HEK293T (cell line): Measurements from ENCODE around the gene RAB3B.

Source experiments
- ARNT ChIP-seq: fragments of 450-650 bp; IDR thresholded peaks from 2 replicates; pipeline ENCODE4 v1.6.1; 2017; ENCODE audit warnings: mild to moderate bottlenecking
- BHLHE40 ChIP-seq: fragments of 450-650 bp; IDR thresholded peaks from 2 replicates; pipeline ENCODE4 v1.6.1; 2016; ENCODE audit warnings: mild to moderate bottlenecking, moderate library complexity, borderline replicate concordance
- FOXA1 ChIP-seq: fragments of 450-650 bp; IDR thresholded peaks from 2 replicates; pipeline ENCODE4 v1.6.1; 2016; ENCODE audit warnings: mild to moderate bottlenecking
- FOXK2 ChIP-seq: fragments of 450-650 bp; IDR thresholded peaks from 2 replicates; pipeline ENCODE4 v1.6.1; 2016; ENCODE audit warnings: mild to moderate bottlenecking
- FOXM1 ChIP-seq: fragments of 450-650 bp; IDR thresholded peaks from 2 replicates; pipeline ENCODE4 v1.6.1; 2017; ENCODE audit warnings: mild to moderate bottlenecking, borderline replicate concordance
- L3MBTL2 ChIP-seq: fragments of 450-650 bp; conservative IDR thresholded peaks from 2 replicates; pipeline ENCODE4 v1.6.1; 2016; ENCODE audit warnings: mild to moderate bottlenecking
- LEF1 ChIP-seq: fragments of 450-650 bp; IDR thresholded peaks from 2 replicates; pipeline ENCODE4 v1.6.1; 2017; ENCODE audit warnings: mild to moderate bottlenecking, borderline replicate concordance
- NFRKB ChIP-seq: fragments of 450-650 bp; IDR thresholded peaks from 2 replicates; pipeline ENCODE4 v1.6.1; 2016; ENCODE audit warnings: mild to moderate bottlenecking, moderate library complexity
- SP1 ChIP-seq: fragments of 450-650 bp; IDR thresholded peaks from 2 replicates; pipeline ENCODE4 v1.6.1; 2017
- SUZ12 ChIP-seq: fragments of 450-650 bp; IDR thresholded peaks from 2 replicates; pipeline ENCODE4 v1.6.1; 2016; ENCODE audit warnings: mild to moderate bottlenecking
- TARDBP ChIP-seq: fragments of 450-650 bp; IDR thresholded peaks from 2 replicates; pipeline ENCODE4 v1.6.1; 2016
- ZNF384 ChIP-seq: fragments of 450-650 bp; IDR thresholded peaks from 2 replicates; pipeline ENCODE4 v1.6.1; 2016
- TF ChIP-seq, protein P1 (sequence below): fragments of 450-650 bp; IDR thresholded peaks from 2 replicates; pipeline ENCODE4 v1.6.1; 2016

DNA sequence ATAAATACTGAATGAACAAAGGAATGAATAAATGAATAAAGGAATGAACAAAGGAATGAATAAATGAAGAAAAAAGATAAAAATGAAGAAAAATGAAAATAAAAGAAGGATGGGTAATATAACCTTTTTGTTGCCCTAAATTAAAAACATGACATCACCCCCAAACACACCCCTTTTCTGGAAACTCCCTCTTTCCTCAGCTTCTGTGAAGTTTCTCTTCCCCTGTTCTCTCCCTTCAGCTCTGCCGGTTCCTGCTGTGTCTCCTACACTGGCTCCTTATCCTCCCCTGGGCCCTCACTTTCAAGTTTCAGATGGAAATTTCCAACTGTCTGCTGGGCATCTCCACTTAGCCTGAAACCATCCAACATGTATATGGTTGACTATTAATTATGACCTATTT, 37.9 kb downstream of the RAB3B start:
- TF ChIP-seq SUZ12 = no peak
- no peak for TF ChIP-seq FOXA1
- no peak for TF ChIP-seq FOXK2
- no peak for TF ChIP-seq ARNT
- no peak for TF ChIP-seq FOXM1
- no peak for TF ChIP-seq SP1
- TF ChIP-seq, protein P1, sequence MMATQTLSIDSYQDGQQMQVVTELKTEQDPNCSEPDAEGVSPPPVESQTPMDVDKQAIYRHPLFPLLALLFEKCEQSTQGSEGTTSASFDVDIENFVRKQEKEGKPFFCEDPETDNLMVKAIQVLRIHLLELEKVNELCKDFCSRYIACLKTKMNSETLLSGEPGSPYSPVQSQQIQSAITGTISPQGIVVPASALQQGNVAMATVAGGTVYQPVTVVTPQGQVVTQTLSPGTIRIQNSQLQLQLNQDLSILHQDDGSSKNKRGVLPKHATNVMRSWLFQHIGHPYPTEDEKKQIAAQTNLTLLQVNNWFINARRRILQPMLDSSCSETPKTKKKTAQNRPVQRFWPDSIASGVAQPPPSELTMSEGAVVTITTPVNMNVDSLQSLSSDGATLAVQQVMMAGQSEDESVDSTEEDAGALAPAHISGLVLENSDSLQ = no peak
- TF ChIP-seq TARDBP = no peak
- no peak for TF ChIP-seq NFRKB
- no peak for TF ChIP-seq ZNF384
- TF ChIP-seq L3MBTL2 = no peak
- no peak for TF ChIP-seq LEF1
- TF ChIP-seq BHLHE40 = no peak
